Activated CD4-positive, alpha-beta memory T cell treated with anti-CD3 and anti-CD28 coated beads for 36 hours (primary cell): ENCODE data around the gene PRKCD. TPM values are rescaled to one million over a fixed set of nuclear protein-coding genes. Genes with fewer than 3 reads are reported as not detected.

Source experiments
- CTCF ChIA-PET: fragments of 350-600 bp; sonication (Branson Sonifier 250); formaldehyde crosslinking; loops from one replicate; lab custom pipeline; 2021; ENCODE audit warnings: antibody characterized with exemption, inconsistent platforms; lab: Charles Lee
- POLR2A ChIA-PET: fragments of 350-600 bp; sonication (Branson Sonifier 250); formaldehyde crosslinking; loops from one replicate; lab custom pipeline; 2021; ENCODE audit warnings: antibody characterized with exemption; lab: Charles Lee
- DNase-seq: peaks from one replicate; pipeline ENCODE4 v3.0.0-alpha.2; 2020
- H3K27ac Mint-ChIP-seq: one replicate; pipeline ENCODE4 v1.8.0; 2021; ENCODE audit warnings: mixed read lengths
- H3K27me3 Mint-ChIP-seq: one replicate; pipeline ENCODE4 v1.8.0; 2021; ENCODE audit warnings: mixed read lengths
- H3K36me3 Mint-ChIP-seq: one replicate; pipeline ENCODE4 v1.8.0; 2021; ENCODE audit warnings: mixed read lengths
- H3K4me1 Mint-ChIP-seq: one replicate; pipeline ENCODE4 v1.8.0; 2021; ENCODE audit warnings: low read depth, mixed read lengths
- H3K4me3 Mint-ChIP-seq: one replicate; pipeline ENCODE4 v1.8.0; 2021; ENCODE audit warnings: mild to moderate bottlenecking, mixed read lengths
- H3K9me3 Mint-ChIP-seq: one replicate; pipeline ENCODE4 v1.8.0; 2021; ENCODE audit warnings: mixed read lengths
- intact Hi-C: fragments of 100-400 bp; cut with micrococcal nuclease; formaldehyde crosslinking; loops from one replicate; pipeline ENCODE4 v1.15.1; 2023
- total RNA-seq, 2 experiments: library from RNA; stranded (reverse); gene quantifications; one replicate each; pipeline ENCODE4 v1.2.3, GENCODE V29; 2021

Gene PRKCD
- total RNA-seq, 2 experiments from 2014 or later: 23.8 to 25.9 TPM

DNA sequence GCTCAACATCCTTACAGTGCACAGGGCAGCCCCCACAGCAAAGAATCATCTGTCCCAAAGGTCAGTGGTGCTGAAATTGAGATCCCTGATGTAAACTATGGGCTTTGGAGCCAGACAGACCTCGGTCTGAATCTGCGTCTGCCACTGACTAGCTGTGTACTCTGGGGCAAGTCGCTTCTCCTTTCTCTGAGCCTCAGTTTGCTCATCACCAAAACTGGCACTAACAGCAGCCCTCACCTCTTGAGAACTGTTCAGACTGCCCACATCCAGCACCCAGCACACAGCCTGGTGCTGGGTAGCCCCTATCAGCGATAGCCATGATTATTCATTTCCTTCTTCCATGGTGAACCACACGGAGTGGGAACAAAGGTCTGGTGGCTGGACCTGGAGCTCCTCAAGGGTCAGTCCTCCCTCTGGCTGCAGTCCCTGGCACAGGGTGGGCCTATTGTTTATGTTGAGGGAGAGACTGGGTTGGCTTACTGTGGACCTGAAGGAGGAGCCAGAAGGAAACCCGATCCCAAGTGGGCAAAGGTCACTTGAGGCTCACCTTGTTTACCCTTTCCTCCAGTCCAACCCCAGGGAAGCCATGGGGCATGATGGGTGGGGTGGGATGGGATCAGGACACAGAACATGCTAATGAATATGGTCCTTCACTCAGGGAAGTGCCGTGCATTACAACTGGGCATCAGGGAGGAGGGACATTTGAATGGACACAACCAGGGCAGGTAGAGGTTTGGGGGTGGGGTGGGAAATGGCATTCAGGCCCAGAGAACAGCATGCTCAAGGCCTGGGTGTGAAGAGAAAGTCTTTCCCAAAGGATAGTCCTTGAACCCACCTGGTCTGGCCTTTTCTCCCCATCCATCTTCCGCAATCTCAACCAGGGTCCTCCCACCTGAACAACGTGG lies 1.6 kb upstream of the PRKCD start:
- H3K27me3 Mint-ChIP-seq: peaks cover 25% of the 10 kb centered on the region
- POLR2A ChIA-PET: no interaction called here
- H3K9me3 Mint-ChIP-seq: no peaks in the 10 kb centered on the region
- CTCF ChIA-PET: interaction anchor here (1.0 to 3.4 kb wide), 5 partner anchors 11 to 45 kb away, joined by 3 to 25 read pairs (median 5); no protein-coding TSS in a partner anchor
- intact Hi-C loops: loop anchor here (1.0 to 5.0 kb wide), 2 partner anchors 29 to 98 kb away; partner anchors contain the start of genes RFT1 and TKT
- no peak overlapping the region for H3K4me3 Mint-ChIP-seq
- no peak overlapping the region for H3K27ac Mint-ChIP-seq
- DNase-seq: no peak
- H3K4me1 Mint-ChIP-seq: peaks cover 19% of the 10 kb centered on the region
- H3K36me3 Mint-ChIP-seq: no peaks in the 10 kb centered on the region

DNA sequence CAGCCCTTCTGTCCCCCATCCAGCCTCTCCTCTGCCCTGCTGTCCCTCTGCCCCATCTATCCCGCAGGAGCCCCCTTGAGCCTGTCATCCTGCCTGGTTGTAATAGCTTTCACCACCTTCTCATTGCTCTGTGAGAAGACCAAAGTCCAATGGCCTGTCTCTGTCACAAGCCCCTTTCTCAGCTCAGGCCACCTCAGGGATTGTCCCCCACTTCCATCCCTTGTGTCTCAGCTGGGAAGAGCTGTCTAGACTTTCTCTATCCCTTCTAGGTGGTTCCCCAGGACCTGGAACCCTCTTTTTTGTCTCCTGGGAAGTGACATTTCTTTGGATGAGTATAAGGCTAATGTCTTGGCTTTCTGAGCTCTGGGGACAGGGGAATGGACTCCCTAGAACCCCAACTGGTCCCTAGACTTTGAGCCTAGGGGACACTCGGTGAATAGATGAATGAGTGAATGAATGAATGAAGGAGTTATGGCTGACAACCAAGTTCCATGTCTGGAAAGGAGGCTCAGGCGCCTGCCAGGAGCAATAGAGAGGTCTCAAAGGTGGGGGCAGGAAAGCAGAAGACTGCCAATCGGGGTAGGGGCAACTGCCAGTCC lies 849 bp upstream of the PRKCD start:
- Mint-ChIP-seq H3K27ac (no peak overlapping the region), H3K27me3 (peaks cover 22% of the 10 kb centered on the region), H3K4me3 (peak overlapping the region; percentile 78), H3K36me3 (no peaks in the 10 kb centered on the region), H3K9me3 (no peaks in the 10 kb centered on the region), H3K4me1 (peaks cover 19% of the 10 kb centered on the region)
- no peak for DNase-seq
- ChIA-PET POLR2A (interaction anchor here (0.8 to 1.4 kb wide), 5 partner anchors 12 to 187 kb away, joined by 3 to 5 read pairs (median 3); partner anchors contain the start of gene DCP1A), CTCF (interaction anchor here (0.6 to 3.4 kb wide), 7 partner anchors 10 to 51 kb away, joined by 3 to 25 read pairs (median 4); no protein-coding TSS in a partner anchor)
- intact Hi-C loops: loop anchor here (1.0 to 5.0 kb wide), 2 partner anchors 30 to 97 kb away; partner anchors contain the start of genes RFT1 and TKT

DNA sequence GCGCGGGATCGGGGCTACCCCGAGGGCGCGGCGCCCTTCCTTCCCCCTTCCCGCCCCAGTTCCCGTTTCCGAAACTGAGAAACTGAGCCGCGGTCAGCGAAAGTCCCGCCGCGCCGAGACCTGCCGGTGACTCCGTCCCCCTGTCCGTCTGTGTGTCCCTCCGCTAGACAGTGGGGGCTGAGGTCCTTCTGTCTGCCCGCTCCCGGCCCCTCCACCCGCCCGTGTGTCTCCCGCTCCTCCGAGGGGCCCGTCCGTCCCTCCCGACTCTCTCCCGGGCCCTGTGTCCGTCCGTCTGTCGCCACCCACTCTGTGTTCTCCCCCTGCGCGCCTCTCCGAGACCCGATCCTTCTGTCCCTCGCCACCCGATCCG lies 426 bp downstream of the PRKCD start:
- peak; percentile 37 for DNase-seq
- H3K4me1 Mint-ChIP-seq: peaks cover 22% of the 10 kb centered on the region
- ChIA-PET CTCF (interaction anchor here (2.1 to 3.4 kb wide), 2 partner anchors 27 to 34 kb away, joined by 12 to 25 read pairs; no protein-coding TSS in a partner anchor), POLR2A (interaction anchor here (1.4 kb wide), 2 partner anchors 29 to 186 kb away, joined by 4 to 5 read pairs; partner anchors contain the start of gene DCP1A)
- H3K27me3 Mint-ChIP-seq: peaks cover 12% of the 10 kb centered on the region
- H3K9me3 Mint-ChIP-seq: no peaks in the 10 kb centered on the region
- H3K36me3 Mint-ChIP-seq: no peaks in the 10 kb centered on the region
- intact Hi-C loops: loop anchor here (5.0 kb wide), 1 partner anchor 96 kb away; the partner anchor contains the start of gene TKT
- peak overlapping the region; percentile 77 for H3K4me3 Mint-ChIP-seq
- H3K27ac Mint-ChIP-seq: peak overlapping the region; percentile 57

- ChIA-PET CTCF (interaction anchor here (2.5 kb wide), 1 partner anchor 34 kb away, joined by 9 read pairs; no protein-coding TSS in a partner anchor), POLR2A (no interaction called here)
- H3K36me3 Mint-ChIP-seq: no peaks in the 10 kb centered on the region
- H3K9me3 Mint-ChIP-seq: no peaks in the 10 kb centered on the region
- peaks cover 8% of the 10 kb centered on the region for H3K27me3 Mint-ChIP-seq
- peak overlapping the region; percentile 57 for H3K27ac Mint-ChIP-seq
- peak; percentile 69 for DNase-seq
- peaks cover 22% of the 10 kb centered on the region for H3K4me1 Mint-ChIP-seq
- peak overlapping the region; percentile 77 for H3K4me3 Mint-ChIP-seq
- intact Hi-C loops: loop anchor here (2.0 to 5.0 kb wide), 2 partner anchors 47 to 95 kb away; partner anchors contain the start of gene TKT
Measured at GRCh38 chr3:53161820-53162671, 1.0 kb downstream of the PRKCD start.

GRCh38 chr3:53162672-53163443 lies 1.8 kb downstream of the PRKCD start:
- POLR2A ChIA-PET: no interaction called here

DNA sequence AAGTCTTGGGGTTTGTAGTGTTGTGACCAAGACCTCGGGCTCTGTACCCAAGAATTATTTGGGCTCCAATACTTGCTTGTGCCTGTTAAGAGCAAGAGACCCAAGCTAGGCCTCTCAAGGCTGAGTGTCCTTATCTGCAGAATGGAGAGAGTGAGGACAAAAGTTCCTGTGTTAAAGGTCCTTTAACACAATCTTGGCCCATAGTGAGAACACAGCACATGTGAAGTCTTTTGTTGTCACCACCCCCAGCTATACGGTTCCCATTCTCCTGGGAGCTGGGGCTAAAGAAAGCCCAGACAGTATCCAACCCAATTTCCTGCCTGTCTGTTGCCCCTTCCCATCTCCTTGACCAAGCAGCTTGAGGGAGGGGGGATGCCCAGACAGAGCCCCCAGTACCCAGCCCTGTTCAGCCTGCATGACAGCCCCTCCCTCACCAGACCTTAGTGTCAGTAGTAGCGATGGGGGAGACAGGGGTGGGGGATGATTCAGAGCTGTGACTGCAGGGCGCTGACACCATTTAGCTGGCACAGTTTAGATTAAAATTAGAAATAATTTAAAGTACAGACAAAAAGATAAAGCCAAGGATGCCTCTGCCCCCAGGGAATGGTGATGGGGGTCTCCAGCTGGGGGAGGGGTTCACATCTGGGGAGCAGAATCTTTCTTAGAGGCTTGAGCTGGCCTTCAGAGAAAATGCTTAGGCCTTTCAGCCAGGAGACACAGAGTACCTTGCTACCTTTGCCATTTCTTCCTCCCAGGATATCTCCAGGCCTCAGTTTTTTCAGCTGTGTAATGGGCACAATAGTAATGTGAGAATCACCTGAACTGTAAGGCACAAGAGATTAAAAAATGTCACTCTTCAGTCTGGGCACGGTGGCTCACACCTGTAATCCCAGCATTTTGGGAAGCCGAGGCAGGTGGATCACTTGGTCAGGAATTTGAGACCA lies 2.7 kb downstream of the PRKCD start:
- intact Hi-C loops: loop anchor here (2.0 to 5.0 kb wide), 2 partner anchors 49 to 94 kb away; partner anchors contain the start of gene TKT
- peaks cover 31% of the 10 kb centered on the region for H3K4me1 Mint-ChIP-seq
- CTCF ChIA-PET: interaction anchor here (0.7 to 2.5 kb wide), 2 partner anchors 30 to 33 kb away, joined by 3 to 9 read pairs; no protein-coding TSS in a partner anchor
- H3K27me3 Mint-ChIP-seq: peaks cover 3% of the 10 kb centered on the region
- peak overlapping the region; percentile 47 for H3K27ac Mint-ChIP-seq
- H3K9me3 Mint-ChIP-seq: no peaks in the 10 kb centered on the region
- POLR2A ChIA-PET: interaction anchor here (1.4 kb wide), 1 partner anchor 35 kb away, joined by 5 read pairs; no protein-coding TSS in a partner anchor
- H3K36me3 Mint-ChIP-seq: no peaks in the 10 kb centered on the region
- DNase-seq: no peak
- peak overlapping the region; percentile 77 for H3K4me3 Mint-ChIP-seq

More at GRCh38 chr3:53162672-53163443, 1.8 kb downstream of the PRKCD start:
- peak; percentile 53 for DNase-seq
- CTCF ChIA-PET: interaction anchor here (2.5 kb wide), 1 partner anchor 34 kb away, joined by 9 read pairs; no protein-coding TSS in a partner anchor
- Mint-ChIP-seq H3K4me3 (peak overlapping the region; percentile 77), H3K36me3 (no peaks in the 10 kb centered on the region), H3K27me3 (peaks cover 4% of the 10 kb centered on the region), H3K9me3 (no peaks in the 10 kb centered on the region), H3K27ac (peak overlapping the region; percentile 14), H3K4me1 (peaks cover 25% of the 10 kb centered on the region)
- intact Hi-C loops: loop anchor here (2.0 to 5.0 kb wide), 2 partner anchors 48 to 94 kb away; partner anchors contain the start of gene TKT

GRCh38 chr3:53164911-53165310 lies 3.9 kb downstream of the PRKCD start:
- no peaks in the 10 kb centered on the region for H3K27me3 Mint-ChIP-seq
- DNase-seq: no peak
- H3K4me1 Mint-ChIP-seq: peaks cover 40% of the 10 kb centered on the region
- H3K36me3 Mint-ChIP-seq: no peaks in the 10 kb centered on the region
- H3K9me3 Mint-ChIP-seq: no peaks in the 10 kb centered on the region
- CTCF ChIA-PET: interaction anchor here (1.0 to 2.5 kb wide), 2 partner anchors 30 to 32 kb away, joined by 6 to 9 read pairs; no protein-coding TSS in a partner anchor
- POLR2A ChIA-PET: interaction anchor here (1.4 kb wide), 1 partner anchor 36 kb away, joined by 5 read pairs; no protein-coding TSS in a partner anchor
- H3K4me3 Mint-ChIP-seq: no peak overlapping the region
- intact Hi-C loops: loop anchor here (5.0 kb wide), 1 partner anchor 92 kb away; the partner anchor contains the start of gene TKT
- no peak overlapping the region for H3K27ac Mint-ChIP-seq

DNA sequence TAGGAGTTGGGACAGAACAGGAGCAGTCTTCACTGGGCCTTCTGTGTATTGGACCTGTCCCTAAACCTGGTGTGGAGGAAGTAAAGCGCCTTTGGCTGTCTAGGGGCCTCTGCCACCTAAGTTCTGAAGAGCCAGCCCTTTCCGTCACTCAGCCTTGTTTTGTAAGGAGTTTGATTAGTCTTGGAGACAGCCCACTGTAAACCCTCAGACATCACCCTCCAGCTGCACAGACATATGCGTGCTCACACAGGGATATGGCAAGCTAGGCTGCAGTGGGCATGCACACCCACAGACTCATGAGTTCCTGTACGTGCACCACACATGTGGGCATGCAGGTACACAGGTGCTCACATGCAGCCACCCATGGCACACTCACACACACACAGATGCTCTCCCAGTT lies 5.2 kb downstream of the PRKCD start:
- Mint-ChIP-seq H3K27ac (no peak overlapping the region), H3K4me3 (no peak overlapping the region), H3K4me1 (peaks cover 46% of the 10 kb centered on the region), H3K27me3 (no peaks in the 10 kb centered on the region), H3K9me3 (no peaks in the 10 kb centered on the region), H3K36me3 (no peaks in the 10 kb centered on the region)
- no peak for DNase-seq
- intact Hi-C loops: no loop called here
- ChIA-PET CTCF (interaction anchor here (0.6 kb wide), 1 partner anchor 55 kb away, joined by 3 read pairs; no protein-coding TSS in a partner anchor), POLR2A (no interaction called here)

DNA sequence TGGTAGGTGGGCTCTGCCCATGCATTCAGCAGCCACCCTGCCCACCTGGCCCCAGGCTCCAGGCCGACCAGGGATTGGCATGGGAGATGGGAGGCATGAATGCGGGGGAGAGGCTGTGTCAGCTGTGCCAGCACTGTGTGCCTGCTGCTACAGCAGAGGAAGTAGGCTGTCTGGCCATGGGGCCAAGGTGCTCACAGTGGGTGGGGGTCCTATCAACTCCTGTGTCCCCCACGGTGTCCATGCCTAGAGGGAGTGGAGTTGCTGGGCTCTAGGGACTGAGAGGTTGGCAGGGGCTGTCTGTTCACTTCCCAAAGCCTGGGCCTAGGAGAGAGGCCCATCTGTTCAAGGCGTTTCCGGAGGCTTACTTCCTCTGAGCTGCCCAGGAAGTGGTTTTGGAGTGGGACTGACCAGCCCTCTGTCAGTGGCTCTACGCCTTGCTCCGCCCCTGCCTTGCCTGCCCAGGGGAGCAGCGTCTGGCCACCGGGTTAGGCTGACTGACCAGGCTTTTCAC lies 5.8 kb downstream of the PRKCD start:
- Mint-ChIP-seq H3K27me3 (no peaks in the 10 kb centered on the region), H3K36me3 (no peaks in the 10 kb centered on the region), H3K27ac (no peak overlapping the region), H3K9me3 (no peaks in the 10 kb centered on the region), H3K4me3 (no peak overlapping the region), H3K4me1 (peaks cover 46% of the 10 kb centered on the region)
- ChIA-PET POLR2A (interaction anchor here (0.6 kb wide), 1 partner anchor 25 kb away, joined by 3 read pairs; no protein-coding TSS in a partner anchor), CTCF (interaction anchor here (0.6 to 1.4 kb wide), 3 partner anchors 29 to 53 kb away, joined by 3 to 4 read pairs (median 3); no protein-coding TSS in a partner anchor)
- intact Hi-C loops: no loop called here
- DNase-seq: no peak
